Stimulated activated CD8-positive, alpha-beta memory T cell treated with anti-CD3 and anti-CD28 coated beads, Interleukin-7, amount 100 ng/mL, for 4 hours (primary cell): ENCODE results near the gene PRRC2B.
A peak's percentile ranks its signal among the peaks of the same experiment; 100 is the strongest.
"Not testable (repeated sequence)": the region's sequence is repeated elsewhere in the genome, so short reads cannot be mapped to it uniquely, and the experiment has no call there.

ENCODE experiments used
- DNase-seq, 2 donors: peaks; one replicate each; pipeline ENCODE4 v3.0.0-alpha.2; 2020; ENCODE audit warnings: low read depth in 2 of 2

PRRC2B gene

DNA sequence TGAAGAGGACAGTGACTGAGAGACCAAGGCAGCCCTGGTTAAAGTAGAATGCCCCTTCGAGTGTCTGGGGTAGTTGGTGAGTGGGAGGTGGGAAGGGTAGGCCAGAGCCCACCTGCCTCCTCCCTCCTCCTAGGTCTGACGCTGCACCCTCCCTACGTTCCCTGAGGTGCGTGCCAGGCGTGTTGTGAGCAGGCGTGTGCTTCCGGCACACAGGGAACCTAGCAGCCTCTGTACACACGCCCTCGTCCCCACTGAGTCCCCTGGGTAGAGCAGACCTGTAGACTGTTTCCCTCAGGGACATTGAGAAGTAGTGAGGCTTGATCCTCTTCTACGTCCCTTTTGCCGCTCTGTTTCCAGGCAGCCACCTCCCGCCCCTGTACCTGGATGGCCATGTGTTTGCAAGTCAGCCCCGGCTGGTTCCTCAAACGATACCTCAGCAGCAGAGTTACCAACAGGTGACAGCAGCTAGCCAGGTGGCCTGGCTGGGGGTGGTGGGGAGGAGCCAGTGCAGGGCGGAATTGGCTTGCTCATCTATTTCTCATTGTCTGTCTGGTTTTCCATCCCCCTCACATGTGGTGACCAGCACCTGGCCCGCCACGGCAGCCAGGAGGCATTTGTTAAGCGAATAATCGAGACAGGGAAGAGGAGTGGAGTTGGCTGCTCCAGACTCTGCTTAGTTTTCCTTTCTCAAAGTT lies 92.0 kb downstream of the PRRC2B start:
- no peak for DNase-seq

DNA sequence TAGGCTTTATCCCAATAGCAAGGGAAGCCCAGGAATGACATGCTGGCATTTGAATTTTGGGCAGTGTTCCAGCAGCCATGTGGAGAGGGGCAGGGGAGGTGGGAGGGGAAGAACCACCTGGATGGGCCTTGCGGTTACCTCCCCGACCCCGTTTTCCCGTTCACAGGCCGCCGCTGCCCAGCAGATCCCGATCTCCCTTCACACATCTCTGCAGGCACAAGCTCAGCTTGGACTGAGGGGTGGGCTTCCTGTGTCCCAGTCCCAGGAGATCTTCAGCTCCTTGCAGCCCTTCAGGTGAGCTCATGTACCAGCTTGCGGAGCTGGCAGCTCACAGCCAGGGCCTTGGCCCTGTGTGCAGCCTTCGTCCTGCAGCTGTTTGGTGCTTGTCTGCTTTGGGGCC lies 93.1 kb downstream of the PRRC2B start:
- no peak for DNase-seq

DNA sequence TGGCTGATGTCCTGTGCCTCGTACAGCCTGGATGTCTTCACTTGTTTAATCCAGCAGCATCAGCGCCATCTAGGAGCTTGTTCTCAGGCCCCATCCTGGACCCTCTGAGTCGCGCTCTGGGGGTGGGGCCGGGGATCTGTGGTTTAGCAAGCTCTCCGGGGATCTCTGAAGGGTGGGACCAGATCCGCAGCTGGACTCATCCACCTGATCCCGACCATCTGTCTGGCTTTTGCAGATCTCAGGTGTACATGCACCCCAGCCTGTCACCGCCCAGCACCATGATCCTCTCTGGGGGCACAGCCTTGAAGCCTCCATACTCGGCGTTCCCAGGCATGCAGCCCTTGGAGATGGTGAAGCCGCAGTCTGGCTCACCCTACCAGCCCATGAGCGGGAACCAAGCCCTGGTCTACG lies 93.7 kb downstream of the PRRC2B start:
- DNase-seq, result no peak

GRCh38 chr9:131490514-131490913 lies 96.6 kb downstream of the PRRC2B start:
- no peak for DNase-seq

DNA sequence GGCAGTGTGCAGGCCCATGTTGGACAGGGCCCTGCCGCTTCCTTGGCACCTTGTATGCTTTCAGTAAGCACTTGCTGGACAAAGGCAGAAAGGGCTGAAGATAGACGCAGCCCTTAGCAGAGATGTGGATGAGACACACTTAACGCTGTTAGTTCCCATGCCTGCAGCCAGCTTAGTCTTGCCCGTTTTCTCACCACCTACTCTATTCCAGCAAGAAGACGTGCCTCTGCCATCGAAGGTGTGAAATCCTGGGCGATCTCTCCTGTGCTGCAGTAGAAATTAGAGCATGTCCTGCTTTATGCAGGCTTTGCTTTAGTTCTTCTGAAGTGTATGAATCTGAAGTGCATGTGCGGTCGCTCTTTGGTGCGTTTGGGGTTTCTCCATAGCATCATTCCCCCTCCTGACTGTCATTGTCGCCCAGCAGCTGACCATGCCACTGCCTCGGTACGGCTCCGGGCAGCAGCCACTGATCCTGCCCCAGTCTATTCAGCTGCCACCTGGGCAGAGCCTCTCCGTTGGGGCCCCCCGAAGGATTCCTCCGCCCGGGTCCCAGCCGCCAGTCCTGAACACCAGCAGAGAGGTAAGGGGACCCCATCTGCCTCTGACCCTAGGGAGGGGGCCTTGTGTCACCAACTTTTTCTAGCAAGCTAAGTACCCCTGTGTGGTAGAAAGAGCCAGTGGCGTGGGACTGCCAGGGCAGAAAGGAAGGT lies 97.3 kb downstream of the PRRC2B start:
- no peak for DNase-seq

GRCh38 chr9:131492070-131492469 lies 98.2 kb downstream of the PRRC2B start:
- DNase-seq, result no peak

GRCh38 chr9:131494296-131494870 lies 100.5 kb downstream of the PRRC2B start:
- DNase-seq, result no peak

- no peak for DNase-seq
Measured at GRCh38 chr9:131495785-131496184, 101.9 kb downstream of the PRRC2B start.

- no peak for DNase-seq
Measured at GRCh38 chr9:131496844-131497405, 103.0 kb downstream of the PRRC2B start.

- no peak for DNase-seq
Measured at GRCh38 chr9:131499254-131499767, 105.4 kb downstream of the PRRC2B start.

GRCh38 chr9:131500377-131500776 lies 106.5 kb downstream of the PRRC2B start:
- DNase-seq, result peak; percentile 53

DNA sequence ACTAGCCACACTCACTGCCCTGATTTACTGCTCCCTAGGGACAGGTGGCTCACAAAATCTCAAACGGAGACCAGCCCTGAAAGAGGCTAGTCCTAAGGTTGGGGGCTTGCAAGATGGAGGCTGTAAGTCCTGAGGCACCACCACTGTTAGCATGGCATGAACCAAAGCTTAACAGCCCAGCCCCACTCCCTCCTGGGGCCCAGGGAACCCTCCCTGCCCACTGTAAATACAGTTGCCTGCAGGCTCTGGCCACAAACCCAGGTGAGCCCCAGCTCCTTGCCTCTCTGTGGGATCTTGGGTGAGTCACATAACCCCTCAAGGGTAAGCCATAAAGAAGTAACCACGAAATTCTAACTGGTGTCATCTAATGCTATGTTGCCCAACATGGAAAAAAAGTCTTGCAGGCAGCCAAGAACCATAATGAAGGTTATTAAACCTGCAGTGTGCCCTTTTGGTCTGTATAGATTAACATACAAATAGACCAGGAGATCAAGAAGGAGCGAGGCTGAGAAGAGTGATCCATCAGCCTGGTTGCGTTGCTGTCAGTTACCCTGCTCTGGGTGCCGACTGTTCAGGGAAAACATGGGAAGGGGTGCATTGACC lies 107.2 kb downstream of the PRRC2B start:
- DNase-seq, result peak; percentile 21 to 36

DNA sequence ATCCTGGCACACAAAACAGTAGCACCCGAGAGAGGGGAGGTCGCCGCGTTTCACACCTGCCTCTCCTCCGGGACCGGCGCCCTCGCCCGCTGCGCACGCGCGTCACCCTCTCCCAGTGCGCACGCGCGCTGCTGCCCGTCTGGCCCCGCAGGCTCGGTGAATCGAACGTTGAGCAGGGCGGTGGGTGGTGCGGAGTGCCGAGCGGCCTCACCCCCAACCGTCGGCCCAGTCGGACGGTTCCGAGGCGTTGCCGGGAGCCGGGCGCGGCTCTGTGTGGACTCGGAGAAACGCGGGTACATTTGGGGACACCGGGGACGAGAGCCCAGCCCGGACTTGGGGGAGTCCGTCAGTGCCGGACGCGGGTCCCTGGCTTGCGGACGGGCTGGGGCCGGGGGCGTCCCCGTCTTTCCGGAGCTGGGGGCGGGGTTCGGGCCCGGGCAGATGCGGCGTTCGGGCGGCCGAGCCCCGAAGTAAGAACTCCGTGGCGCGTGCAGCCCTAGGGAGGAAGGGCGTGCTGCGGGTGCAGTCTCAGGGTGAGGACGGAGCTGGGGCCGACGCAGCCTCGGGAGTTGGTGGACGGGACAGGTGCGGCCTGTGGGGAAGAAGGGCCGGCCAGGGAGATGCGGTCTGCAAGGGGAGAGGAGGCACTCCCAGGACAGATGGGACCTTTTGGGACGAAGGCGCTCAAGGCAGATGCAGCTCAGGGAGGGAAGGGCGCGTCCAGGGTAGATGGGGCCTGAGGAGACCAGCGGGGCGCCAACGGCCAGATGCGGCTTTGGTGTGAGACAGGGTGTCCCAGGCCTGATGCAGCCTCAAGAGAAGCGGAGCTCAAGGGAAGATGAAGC lies 109.1 kb downstream of the PRRC2B start, which contains the start of gene POMT1:
POMT1 (plus strand) TSS at position 138 of the 845 bp plus-strand sequence. CDS start 1,301 bp downstream, outside the sequence.
- peak; percentile 73 to 84 for DNase-seq

GRCh38 chr9:131503626-131504465 lies 110.0 kb downstream of the PRRC2B start:
- DNase-seq, result peak; percentile 30 to 33

- DNase-seq, result no peak
Measured at GRCh38 chr9:131505012-131505411, 111.1 kb downstream of the PRRC2B start.

DNA sequence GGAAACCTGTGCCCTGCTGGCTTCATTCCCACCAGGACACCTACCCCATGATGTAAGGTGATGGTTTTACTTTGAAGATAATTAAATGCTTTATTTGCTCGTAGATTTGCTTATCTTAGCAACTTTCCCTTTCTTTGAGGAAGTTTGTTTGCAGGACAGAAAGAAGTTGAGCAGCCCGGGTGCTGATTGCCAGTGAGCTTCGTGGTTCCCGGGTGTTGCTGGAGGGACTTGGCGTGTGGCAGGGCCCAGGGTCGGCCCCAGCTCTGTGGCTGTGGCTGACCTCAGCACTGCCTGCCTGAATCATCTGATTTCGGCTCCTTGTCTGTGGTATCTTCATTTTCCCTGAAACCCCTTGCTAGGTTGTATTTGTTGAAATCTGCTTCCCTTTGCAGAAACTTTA lies 117.5 kb downstream of the PRRC2B start:
- DNase-seq, result no peak

GRCh38 chr9:131511880-131512279 lies 118.0 kb downstream of the PRRC2B start:
- no peak for DNase-seq

GRCh38 chr9:131513177-131513576 lies 119.3 kb downstream of the PRRC2B start:
- no peak for DNase-seq

DNA sequence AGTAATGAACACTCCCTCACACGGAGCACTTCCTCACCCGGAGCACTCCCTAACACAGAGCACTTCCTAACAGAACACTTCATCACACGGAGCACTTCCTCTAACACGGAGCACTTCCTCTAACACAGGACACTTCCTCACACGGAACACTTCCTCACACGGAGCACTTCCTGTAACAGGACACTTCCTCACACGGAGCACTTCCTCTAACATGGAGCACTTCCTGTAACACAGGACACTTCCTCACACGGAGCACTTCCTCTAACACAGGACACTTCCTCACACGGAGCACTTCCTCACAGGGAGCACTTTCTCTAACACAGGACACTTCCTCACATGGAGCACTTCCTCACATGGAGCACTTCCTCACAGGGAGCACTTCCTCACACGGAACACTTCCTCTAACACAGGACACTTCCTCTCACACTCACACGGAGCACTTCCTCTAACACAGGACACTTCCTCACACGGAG lies 121.7 kb downstream of the PRRC2B start:
- not testable (repeated sequence) for DNase-seq

DNA sequence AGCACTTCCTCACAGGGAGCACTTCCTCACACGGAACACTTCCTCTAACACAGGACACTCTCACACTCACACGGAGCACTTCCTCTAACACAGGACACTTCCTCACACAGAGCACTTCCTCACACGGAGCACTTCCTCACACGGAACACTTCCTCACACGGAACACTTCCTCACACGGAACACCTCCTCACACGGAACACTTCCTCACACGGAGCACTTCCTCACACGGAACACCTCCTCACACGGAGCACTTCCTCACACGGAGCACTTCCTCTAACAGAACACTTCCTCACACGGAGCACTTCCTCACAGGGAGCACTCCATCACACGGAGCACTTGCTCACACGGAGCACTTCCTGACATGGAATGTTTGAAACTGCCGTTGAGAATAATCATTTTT lies 122.2 kb downstream of the PRRC2B start:
- no peak for DNase-seq
